Stomach (tissue), 9 donors: ENCODE measurements around the gene PGBD4. TPM values are rescaled to one million over a fixed set of nuclear protein-coding genes. Genes with fewer than 3 reads are reported as not detected.

Experiments used
- DNase-seq, 2 donors: peaks; one replicate each; pipeline versions ENCODE4 v3.0.0 to v3.0.0-alpha.2; 2013 to 2019
- H3K27ac ChIP-seq, 5 donors: fragments of 200-600 bp in 4 of 5; sonication (generic) in 4 of 5; one replicate each; pipeline ENCODE4 v1.5.1; 2013 to 2019; ENCODE audit warnings: mild to moderate bottlenecking in 1 of 5, moderate library complexity in 1 of 5
- H3K27me3 ChIP-seq, 3 donors: fragments of 200-600 bp; sonication (generic); one replicate each; pipeline ENCODE4 v1.5.1; 2017 to 2019; ENCODE audit warnings: mixed run types in 1 of 3
- H3K36me3 ChIP-seq, 4 donors: fragments of 200-600 bp; sonication (generic); 1 replicate in 3 of 4; 2 replicates in 1 of 4; pipeline ENCODE4 v1.5.1; 2016 to 2019
- H3K4me1 ChIP-seq, 4 donors: fragments of 200-600 bp; sonication (generic); one replicate each; pipeline ENCODE4 v1.5.1; 2016 to 2019
- H3K4me3 ChIP-seq, 4 donors: fragments of 200-600 bp; sonication (generic) in 3 of 4; one replicate each; pipeline ENCODE4 v1.5.1; 2016 to 2019; ENCODE audit warnings: mild to moderate bottlenecking in 1 of 4
- H3K9me3 ChIP-seq, 4 donors: fragments of 200-600 bp; sonication (generic); one replicate each; pipeline ENCODE4 v1.5.1; 2016 to 2019
- EP300 ChIP-seq: sonication (generic); formaldehyde crosslinking; IDR thresholded peaks from one replicate; pipeline ENCODE4 v1.6.1; 2017; ENCODE audit warnings: antibody characterized with exemption
- POLR2A ChIP-seq, 4 donors: fragments of 450-650 bp; IDR thresholded peaks; one replicate each; pipeline ENCODE4 v1.6.1; 2016; ENCODE audit warnings: antibody characterized with exemption in 4 of 4, control low read depth in 2 of 4, mild to moderate bottlenecking in 1 of 4, moderate library complexity in 1 of 4
- POLR2AphosphoS5 ChIP-seq, 3 donors: sonication (generic); formaldehyde crosslinking; IDR thresholded peaks; one replicate each; pipeline ENCODE4 v1.6.1; 2016; ENCODE audit warnings: antibody characterized with exemption in 3 of 3
- whole genome bisulfite sequencing, 5 donors: extraction: QIAGEN DNeasy Blood & Tissue Kit in 3 of 5; methylation state at CpG; one replicate each; pipeline versions ENCODE4 v1.1.5 to v1.1.7; 2013 to 2018; 5-methylcytosine and 5-hydroxymethylcytosine counted together
- intact Hi-C: fragments of 100-400 bp; cut with DNase I; formaldehyde crosslinking; loops from one replicate; pipeline ENCODE4 v1.15.1; 2023; ENCODE audit warnings: low total_unique reads
- polyA plus RNA-seq, 3 donors: library from polyadenylated mRNA; stranded (reverse); fragments of 200-250 nt; gene quantifications; one replicate each; pipeline ENCODE4 v1.2.3, GENCODE V29; 2013
- total RNA-seq, 5 donors: library from RNA; depleted of rRNA; stranded (reverse); fragments of >200 nt; gene quantifications; one replicate each; pipeline versions ENCODE4 v1.1.0 to v1.2.3, GENCODE V29; 2014 to 2016
- TF ChIP-seq, protein P1 (sequence below), 7 experiments: fragments of 450-650 bp in 4 of 7; fragments of 200-600 bp in 3 of 7; sonication (generic) in 3 of 7; IDR thresholded peaks; one replicate each; pipeline ENCODE4 v1.5.1; 2016 to 2019; ENCODE audit warnings: antibody characterized with exemption in 7 of 7, control low read depth in 2 of 7, mild to moderate bottlenecking in 1 of 7
- donor health status: healthy with polysubstance abuse.
- donor health status: Bipolar disorder and iron deficiency.
- donor health status: healthy.

PGBD4 gene
- total and polyA plus RNA-seq, 8 donors, result 0.15 to 1.9 (median 0.78) TPM; not detected in 1

DNA sequence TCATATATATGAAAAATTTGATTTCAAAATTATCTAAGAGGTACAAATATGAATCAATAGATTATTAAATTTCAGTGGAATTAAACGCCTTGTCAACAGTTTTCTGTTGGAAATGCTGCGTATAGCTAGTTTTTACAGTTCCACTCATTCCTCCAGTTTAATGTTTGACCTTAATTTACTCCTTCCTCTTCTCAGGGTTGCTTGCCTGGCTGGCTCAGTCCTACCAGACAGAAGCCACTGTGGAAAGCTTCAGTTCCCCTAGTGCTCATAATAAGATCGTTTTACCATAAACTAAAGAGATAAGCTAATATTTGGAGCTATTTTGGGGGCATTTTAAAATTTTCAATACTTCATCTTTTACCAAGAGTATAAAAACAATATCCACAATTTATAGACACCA lies 23.0 kb upstream of the PGBD4 start:
- H3K36me3 ChIP-seq, result peaks cover 0 to 17% (median 13%) of the 10 kb centered on the region in 4 donors
- DNase-seq, result no peak
- WGBS, 5 donors, result 85 to 91% (median 88%) methylated on average over 3 of the region's 3 CpGs
- no peaks in the 10 kb centered on the region for H3K4me1 ChIP-seq
- no peak overlapping the region for H3K27ac ChIP-seq
- intact Hi-C loops, result no loop called here
- no peaks in the 10 kb centered on the region for H3K9me3 ChIP-seq
- TF ChIP-seq POLR2A (IDR thresholded peaks at IDR 0.05), result no peak
- TF ChIP-seq, protein P1, sequence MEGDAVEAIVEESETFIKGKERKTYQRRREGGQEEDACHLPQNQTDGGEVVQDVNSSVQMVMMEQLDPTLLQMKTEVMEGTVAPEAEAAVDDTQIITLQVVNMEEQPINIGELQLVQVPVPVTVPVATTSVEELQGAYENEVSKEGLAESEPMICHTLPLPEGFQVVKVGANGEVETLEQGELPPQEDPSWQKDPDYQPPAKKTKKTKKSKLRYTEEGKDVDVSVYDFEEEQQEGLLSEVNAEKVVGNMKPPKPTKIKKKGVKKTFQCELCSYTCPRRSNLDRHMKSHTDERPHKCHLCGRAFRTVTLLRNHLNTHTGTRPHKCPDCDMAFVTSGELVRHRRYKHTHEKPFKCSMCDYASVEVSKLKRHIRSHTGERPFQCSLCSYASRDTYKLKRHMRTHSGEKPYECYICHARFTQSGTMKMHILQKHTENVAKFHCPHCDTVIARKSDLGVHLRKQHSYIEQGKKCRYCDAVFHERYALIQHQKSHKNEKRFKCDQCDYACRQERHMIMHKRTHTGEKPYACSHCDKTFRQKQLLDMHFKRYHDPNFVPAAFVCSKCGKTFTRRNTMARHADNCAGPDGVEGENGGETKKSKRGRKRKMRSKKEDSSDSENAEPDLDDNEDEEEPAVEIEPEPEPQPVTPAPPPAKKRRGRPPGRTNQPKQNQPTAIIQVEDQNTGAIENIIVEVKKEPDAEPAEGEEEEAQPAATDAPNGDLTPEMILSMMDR (IDR thresholded peaks at IDR 0.05), result no peak
- TF ChIP-seq EP300, result no peak
- TF ChIP-seq POLR2AphosphoS5 (IDR thresholded peaks at IDR 0.05), result no peak
- no peaks in the 10 kb centered on the region for H3K27me3 ChIP-seq
- no peak overlapping the region for H3K4me3 ChIP-seq

DNA sequence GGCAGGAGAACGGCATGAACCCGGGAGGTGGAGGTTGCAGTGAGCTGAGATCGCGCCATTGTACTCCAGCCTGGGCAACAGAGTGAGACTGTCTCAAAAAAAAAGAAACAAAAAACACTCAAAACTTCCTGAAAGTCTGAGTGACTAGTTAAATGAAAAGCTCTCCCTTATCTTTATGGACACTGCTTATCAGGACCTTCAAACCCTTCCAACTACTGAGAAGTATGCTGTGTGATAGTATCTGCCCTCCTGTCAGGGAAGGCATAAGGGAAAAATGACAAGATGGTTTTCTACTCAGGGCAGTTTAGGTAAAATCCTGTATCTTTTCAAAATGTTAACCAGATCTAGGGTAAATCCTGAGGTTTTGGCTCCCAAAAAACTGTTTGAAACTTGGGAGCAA lies 22.0 kb upstream of the PGBD4 start:
- Histone ChIP-seq H3K4me3 (no peak overlapping the region), H3K9me3 (no peaks in the 10 kb centered on the region), H3K36me3 (peaks cover 0 to 27% (median 23%) of the 10 kb centered on the region in 4 donors), H3K27me3 (no peaks in the 10 kb centered on the region), H3K4me1 (no peaks in the 10 kb centered on the region), H3K27ac (no peak overlapping the region)
- WGBS, 5 donors, result 69 to 95% (median 90%) methylated on average over 4 of the region's 4 CpGs
- TF ChIP-seq EP300, result no peak
- TF ChIP-seq POLR2AphosphoS5 (IDR thresholded peaks at IDR 0.05), result no peak
- TF ChIP-seq, protein P1 (IDR thresholded peaks at IDR 0.05), result no peak
- no peak for TF ChIP-seq POLR2A (IDR thresholded peaks at IDR 0.05)
- no peak for DNase-seq
- intact Hi-C loops, result no loop called here

DNA sequence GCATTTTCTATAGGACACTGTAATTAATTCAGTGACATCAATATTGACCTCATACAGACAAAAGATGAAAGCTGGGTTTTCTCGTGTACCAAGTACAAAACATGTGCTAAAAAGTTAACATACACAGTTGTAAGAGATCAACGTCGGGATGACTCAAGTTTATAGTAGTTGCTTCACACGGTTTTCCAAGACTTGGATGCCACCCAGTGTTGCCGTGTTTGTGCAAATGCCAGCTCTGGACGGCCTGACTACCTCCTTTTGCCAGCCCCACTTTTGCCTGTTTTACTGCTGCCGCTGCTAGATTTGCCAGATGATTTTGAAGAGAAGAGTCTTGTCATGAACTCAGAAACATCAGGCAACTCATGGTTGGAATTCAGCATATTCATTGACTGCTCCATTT lies 17.8 kb upstream of the PGBD4 start:
- peaks cover 12 to 68% (median 64%) of the 10 kb centered on the region in 4 donors for H3K36me3 ChIP-seq
- no peak for DNase-seq

DNA sequence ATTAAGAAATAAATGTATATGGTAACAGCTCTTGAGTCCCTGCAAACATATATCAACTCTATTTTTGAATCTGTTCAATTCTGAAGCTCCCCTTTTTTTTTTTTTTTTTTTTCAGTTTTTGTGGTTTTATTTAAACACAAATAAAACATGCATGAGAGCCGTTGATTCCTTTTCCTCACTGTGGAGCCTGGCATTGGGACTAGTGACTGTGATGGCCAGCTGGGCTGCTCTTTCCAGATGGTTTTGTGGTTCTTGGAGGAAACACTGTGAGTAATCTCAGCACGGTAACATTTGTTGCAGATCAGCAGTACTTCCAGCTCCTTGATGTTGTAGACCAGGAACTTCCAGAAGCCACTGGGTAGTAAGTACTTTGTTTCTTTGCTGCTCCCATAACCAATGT lies 16.1 kb upstream of the PGBD4 start:
- intact Hi-C loops, result no loop called here
- Histone ChIP-seq H3K9me3 (no peaks in the 10 kb centered on the region), H3K36me3 (peaks cover 12 to 85% (median 78%) of the 10 kb centered on the region in 4 donors), H3K27ac (no peak overlapping the region), H3K27me3 (no peaks in the 10 kb centered on the region), H3K4me3 (no peak overlapping the region), H3K4me1 (no peaks in the 10 kb centered on the region)
- no peak for DNase-seq
- 62 to 97% (median 80%) methylated on average over 2 of the region's 2 CpGs for WGBS, 5 donors
- no peak for TF ChIP-seq EP300
- no peak for TF ChIP-seq POLR2AphosphoS5 (IDR thresholded peaks at IDR 0.05)
- TF ChIP-seq, protein P1 (IDR thresholded peaks at IDR 0.05), result no peak
- no peak for TF ChIP-seq POLR2A (IDR thresholded peaks at IDR 0.05)

More for the DNA sequence above, 17.8 kb upstream of the PGBD4 start:
- intact Hi-C loops, result no loop called here
- H3K9me3 ChIP-seq, result no peaks in the 10 kb centered on the region
- 62 to 78% (median 67%) methylated on average over 7 of the region's 7 CpGs for WGBS, 5 donors
- H3K27ac ChIP-seq, result no peak overlapping the region
- no peaks in the 10 kb centered on the region for H3K4me1 ChIP-seq
- TF ChIP-seq POLR2A (IDR thresholded peaks at IDR 0.05) (no peak), POLR2AphosphoS5 (IDR thresholded peaks at IDR 0.05) (no peak), EP300 (no peak)
- TF ChIP-seq, protein P1 (IDR thresholded peaks at IDR 0.05), result no peak
- no peaks in the 10 kb centered on the region for H3K27me3 ChIP-seq
- H3K4me3 ChIP-seq, result no peak overlapping the region
